ENCODE results near the gene ST8SIA6.
A peak's percentile ranks its signal among the peaks of the same experiment; 100 is the strongest.

DNA sequence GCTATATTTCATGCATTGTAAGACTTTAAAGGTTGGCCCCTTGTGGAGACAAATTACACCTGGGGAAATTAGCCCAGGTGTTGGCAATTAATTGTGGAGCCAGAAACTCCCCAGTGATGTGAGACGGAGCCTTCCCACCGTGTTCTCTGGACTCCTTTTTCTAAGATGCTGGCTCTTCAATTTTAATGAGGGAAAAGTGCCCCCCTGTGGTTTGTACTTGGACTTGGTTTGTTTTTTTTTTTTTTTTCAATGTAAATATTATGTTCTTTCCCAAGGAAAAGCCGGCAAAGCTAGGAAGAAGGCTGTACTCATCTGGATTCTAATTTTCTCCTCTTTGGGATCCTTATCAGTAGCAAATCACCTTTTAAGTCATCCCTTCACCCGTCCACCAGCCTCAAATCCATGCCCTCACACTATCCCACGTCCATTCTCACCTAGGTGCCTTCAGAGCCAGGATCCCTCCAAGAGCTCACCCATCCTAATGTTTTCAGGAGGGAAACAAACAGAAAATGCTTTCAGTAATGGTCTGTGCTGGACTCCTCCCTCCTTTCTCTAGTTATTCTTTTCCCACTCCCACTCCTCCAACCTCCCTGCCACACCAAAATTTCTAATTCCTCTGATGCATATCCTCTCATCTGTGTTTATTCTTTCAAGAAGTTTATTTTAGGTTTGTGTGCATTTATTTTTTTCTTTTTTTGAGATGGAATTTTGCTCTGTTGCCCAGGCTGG lies 20.4 kb upstream of the ST8SIA6 start:
- peak; percentile 17; the same call in 1 of the 2 replicates for TF ChIP-seq CTCF (IDR thresholded peaks at IDR 0.05; ENCODE audit: low read depth, low read length)
- no peak for TF ChIP-seq EZH2phosphoT487 (IDR thresholded peaks at IDR 0.05; ENCODE audit: low read depth)
